GM18508 (cell line): ENCODE results near the gene A4GALT.
"Not testable (repeated sequence)": the region's sequence is repeated elsewhere in the genome, so short reads cannot be mapped to it uniquely, and the experiment has no call there.

Source experiments
- ATAC-seq: cut with Tn5 transposase; IDR thresholded peaks from one replicate; pipeline ENCODE4 v1.9.1; 2021; ENCODE audit warnings: moderate number of reproducible peaks; ENCODE audit not compliant: insufficient read depth, unreplicated experiment

Gene A4GALT

DNA sequence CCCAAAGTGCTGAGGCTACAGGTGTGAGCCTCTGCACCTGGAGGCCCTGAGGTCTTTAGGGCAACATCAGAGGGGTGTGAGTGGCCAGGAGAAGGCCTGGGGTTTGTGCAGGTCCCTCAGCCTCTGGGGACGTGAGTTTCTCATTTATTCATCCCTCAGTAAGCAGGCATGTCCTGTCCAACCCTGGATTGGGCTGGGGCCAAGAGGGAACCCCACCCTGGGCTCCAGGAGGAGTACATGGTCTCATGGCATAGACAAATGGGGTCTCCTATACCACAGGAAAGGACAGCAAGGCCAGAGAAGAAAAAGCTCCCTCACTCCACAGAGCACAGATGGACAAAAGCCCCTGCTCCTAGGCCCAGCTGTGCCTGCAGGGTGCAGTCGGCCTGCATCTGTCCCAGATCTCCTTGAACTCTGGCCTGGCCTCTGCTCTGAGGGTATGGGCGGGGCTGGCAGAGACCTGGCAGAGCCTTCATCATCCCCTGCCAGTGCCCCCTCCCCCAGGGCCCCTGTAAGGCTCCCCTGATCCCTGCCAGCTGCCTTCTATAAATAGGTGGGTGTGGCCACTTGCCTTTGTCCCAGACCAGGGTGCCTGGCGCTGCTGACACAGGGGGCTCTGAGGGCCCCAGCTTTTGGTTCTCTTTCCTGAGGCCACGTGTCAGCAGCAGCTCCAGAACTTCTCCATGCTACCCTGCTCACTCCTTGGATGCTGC lies 34.6 kb downstream of the A4GALT start:
- no peak for ATAC-seq

DNA sequence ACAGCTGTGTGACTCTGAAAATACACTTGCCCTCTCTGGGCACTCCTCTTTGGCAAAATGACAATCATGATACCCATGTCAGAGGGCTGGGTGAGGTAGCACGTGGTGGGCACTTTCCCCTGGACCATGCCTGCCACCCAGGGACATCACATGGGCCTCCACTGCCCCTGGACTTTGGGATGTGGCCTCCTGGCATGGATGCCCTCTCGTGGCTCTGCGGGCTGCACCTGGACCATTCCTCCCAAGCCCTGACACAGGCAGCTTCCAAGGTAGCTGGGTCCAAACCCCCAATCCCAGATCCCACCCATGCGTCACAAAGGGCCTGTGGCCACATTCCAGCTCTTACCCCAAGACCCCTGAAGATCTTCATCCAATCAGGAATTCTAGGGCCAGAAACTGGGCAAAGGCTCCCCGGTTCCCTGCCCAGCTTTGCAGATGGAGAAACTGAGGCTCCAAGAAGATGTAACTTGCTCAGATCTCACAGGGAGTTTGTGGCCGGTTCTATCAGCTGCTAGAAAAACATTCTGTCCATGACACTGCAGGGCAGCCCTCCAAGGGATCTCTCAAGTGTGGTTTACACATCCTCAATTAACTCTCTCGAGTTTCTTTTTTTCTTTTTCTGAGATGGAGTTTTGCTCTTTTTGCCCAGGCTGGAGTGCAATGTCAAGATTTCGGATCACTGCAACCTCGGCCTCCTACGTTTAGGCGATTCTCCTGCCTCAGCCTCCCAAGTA lies 36.0 kb downstream of the A4GALT start:
- no peak for ATAC-seq

DNA sequence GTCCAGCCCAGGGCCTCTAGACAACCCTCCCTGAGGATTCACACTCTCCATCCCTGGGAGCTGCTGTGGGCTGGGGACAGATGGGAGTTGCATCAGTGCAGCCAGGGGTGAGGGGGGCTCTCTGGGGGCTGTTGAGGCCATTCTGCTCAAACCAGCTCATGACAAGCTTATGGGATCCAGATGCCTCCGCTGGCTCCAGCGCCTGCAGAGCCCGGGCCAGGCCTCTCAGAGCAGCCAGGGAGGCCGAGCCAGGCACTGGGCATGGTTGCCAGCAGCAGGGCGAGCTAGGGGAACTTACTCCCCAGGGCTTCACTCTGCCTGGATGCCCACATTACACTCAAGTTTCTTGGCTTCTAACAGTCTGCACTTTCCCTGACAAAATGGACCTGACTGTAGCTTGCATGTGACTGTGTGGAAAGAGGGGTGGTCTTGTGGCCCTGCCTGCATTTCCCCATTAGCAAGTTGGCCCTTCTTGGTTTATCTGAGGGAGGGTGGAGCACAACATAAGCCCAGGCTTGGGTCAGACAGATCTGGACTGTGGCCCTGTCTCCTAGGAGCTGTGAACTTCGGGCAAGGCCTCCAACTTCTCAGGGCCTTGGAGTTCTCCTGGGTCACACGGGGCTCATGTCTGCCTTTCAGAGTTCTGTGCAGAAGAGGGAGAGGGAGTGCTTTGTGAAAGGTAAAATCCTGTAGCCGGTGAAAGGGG lies 36.9 kb downstream of the A4GALT start:
- ATAC-seq: no peak

DNA sequence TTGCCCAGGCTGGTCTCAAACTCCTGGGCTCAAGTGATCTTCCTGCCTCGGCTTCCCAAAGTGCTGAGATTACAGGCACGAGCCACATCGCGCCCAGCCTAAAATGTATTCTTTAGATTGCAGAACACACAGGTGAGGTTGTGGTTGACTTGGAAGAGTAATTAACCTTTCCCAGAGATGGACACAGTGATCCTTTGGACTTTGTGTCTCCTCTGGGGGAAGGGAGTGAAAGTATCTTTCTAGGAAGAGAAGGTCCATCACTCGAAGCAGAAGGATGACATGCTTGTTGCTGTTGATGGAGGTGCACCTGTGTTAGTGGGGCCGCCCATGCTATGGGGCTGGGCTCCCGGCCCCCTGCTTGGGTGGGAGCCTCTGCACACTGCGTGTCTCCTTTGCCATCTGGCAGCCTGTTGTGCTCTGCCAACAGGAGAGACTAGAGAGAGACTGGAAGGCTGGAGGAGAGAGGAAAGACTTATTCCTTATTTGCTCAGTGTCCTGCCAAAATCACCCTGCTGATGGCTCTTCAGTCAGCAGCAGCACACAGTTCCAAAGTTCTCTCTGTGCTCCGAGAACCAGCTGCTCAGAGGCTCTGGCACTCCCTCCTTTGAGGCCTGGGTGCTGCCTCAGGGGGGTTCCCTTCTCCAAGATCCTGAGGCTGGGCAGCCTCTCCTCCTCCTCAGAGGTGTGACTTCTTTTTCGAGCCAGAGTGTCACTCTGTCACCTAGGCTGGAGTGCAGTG lies 38.4 kb downstream of the A4GALT start:
- no peak for ATAC-seq

DNA sequence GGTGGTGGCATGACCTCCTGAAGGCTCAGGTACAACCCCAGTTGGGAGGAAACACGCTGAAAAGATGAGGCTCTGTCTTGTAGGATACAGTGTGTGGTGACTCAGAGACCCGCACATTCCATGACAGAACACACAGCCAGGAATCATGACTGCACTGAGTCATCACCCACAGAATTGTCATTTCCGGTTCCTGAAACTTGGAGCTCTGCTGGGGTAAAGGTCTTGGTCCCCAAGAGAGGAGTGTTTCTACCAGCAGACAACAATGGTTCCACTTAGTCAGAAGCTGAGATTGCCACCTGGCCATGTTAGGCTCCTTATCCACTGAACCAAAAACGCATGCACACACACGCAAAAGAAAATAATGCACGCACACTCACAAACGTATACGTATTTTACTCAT lies 40.0 kb downstream of the A4GALT start:
- ATAC-seq: no peak

DNA sequence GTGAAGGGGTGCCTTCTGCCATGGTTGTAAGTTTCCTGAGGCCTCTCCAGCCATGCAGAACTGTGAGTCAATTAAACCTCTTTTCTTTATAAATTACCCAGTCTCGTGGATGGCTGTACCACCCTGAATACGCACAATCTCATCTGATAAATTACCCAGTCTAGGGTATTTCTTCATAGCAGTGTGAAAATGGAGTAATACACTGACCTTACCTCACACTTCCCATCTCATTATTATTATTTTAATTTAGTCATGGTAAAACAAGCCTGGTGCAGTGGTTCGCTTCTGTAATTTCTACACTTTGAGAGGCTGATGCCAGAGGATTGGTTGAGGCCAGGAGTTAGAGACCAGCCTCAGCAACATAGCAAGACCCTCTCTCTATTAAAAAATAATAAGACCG lies 41.0 kb downstream of the A4GALT start:
- no peak for ATAC-seq

DNA sequence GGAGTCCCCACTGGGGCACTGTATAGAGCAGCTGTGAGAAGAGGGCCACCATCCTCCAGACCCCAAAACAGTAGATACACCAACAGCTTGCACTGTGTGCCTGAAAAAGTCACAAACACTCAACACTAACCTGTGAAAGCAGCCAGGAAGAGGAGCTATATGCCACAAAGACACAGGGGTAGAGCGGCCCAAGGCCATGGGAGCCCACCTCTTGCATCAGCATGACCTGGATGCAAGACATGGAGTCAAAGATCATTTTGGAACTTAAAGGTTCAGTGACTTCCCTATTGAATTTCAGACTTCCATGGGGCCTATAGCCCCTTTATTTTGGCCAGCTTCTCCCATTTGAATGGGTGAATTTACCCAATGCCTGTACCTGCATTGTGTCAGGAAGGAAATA lies 41.8 kb downstream of the A4GALT start:
- ATAC-seq: no peak

DNA sequence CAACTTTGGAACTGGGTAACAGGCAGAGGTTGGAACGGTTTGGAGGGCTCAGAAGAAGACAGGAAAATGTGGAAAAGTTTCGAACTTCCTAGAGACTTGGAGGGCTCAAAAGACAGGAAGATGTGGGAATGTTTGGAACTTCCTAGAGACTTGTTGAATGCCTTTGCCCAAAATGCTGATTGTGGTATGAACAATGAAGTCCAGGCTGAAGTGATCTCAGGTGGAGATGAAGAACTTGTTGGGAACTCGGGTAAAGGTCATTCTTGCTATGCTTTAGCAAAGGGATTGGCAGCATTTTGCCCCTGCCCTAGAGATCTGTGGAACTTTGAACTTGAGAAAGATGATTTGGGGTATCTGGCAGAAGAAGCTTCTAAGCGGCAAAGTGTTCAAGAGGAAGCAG lies 42.7 kb downstream of the A4GALT start:
- ATAC-seq: not testable (repeated sequence)

DNA sequence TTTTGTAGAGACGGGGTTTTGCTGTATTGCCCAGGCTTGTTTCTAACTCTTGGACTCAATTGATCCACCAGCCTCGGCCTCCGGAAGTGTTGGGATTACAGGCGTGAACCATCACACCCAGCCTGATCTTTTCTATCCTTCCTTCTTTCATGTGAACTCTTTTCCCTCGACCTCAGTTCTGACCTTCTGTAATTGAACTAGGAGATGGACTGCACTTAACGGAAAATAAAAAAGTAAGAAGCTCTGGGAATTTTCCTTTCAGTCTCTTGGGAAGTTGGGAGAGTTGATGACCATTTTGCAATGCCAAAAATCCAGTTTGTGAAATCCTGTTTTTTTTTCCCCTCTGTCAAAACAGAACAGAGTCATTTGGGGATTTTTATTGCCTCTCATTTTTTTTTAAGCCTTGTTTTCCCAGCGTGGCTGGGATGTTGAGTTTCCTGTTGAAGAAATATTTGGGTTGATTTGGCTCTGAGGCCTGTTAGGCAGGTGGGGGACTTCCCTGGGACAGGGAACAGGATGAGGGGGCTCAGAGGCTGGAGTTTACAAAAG lies 44.5 kb downstream of the A4GALT start:
- no peak for ATAC-seq

DNA sequence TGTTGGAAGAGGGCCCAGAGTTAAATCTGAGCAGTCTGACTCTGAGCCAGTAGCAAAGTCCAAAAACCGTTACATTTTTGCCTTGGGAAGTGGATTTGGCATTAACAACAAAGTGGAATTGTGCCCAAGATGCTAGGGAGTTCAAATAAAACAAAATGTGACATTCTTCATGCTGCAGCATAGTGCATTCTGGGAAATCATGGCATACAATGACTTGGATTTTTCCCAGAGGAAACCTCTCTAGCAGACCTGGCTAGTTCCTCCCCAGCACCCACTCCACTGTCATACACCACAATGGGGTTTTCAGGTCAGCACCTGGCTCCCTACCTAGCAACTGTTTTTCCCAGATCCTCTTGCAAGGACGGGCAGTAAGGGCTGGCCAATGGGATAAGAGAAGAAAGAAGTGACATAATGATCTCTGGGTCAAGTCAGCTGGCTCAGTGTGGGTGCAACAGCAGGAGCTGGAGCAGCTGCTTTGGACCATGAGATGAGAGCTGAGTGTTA lies 46.7 kb downstream of the A4GALT start:
- ATAC-seq: no peak

DNA sequence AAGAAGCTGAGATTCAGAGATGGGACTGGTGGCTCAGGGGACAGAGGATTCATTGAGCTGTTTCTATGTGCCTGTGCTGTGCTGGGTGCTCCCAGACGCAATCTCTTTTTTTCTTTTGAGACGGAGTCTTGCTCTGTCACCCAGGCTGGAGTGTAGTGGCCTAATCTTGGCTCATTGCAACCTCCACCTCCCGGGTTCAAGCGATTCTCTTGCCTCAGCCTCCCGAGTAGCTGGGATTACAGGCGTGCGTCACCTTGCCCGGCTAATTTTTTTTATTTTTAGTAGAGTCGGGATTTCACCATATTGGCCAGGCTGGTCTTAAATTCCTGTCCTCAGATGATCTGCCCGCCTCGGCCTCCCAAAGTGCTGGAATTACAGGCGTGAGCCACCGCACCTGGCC lies 47.6 kb downstream of the A4GALT start:
- ATAC-seq: not testable (repeated sequence)

DNA sequence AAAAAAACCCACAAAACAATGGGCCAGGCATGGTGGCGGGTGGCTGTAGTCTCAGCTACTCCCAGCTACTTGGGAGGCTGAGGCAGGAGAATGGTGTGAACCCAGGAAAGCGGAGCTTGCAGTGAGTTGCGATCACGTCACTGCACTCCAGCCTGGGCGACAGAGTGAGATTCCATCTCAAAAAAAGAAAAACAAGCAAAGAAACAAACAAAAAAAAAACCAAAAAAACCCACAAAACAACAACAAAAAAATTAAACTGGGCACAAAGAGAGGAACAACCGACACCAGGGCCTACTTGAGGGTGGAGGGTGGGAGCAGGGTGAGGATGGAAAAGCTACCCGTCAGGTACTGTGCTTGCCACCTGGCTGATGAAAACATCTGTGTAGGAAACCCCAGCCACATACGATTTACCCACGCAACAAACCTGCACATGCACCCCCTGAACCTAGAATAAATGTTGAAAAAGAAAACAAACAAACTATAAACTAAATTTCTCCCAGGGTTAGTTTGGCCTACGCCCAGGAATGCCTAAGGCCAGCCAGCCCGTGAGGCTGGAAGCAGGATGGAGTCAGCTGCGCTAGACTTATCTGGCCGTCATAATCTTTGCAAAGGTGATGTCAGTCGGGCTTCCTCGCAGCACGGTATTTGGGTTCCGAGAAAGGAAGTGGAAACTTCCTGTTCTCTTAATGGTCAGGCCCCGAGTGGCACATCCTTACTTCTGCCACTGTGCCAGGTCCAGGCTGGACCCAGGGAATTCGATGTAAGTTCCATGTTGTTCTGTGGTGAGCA lies 49.6 kb downstream of the A4GALT start:
- no peak for ATAC-seq

DNA sequence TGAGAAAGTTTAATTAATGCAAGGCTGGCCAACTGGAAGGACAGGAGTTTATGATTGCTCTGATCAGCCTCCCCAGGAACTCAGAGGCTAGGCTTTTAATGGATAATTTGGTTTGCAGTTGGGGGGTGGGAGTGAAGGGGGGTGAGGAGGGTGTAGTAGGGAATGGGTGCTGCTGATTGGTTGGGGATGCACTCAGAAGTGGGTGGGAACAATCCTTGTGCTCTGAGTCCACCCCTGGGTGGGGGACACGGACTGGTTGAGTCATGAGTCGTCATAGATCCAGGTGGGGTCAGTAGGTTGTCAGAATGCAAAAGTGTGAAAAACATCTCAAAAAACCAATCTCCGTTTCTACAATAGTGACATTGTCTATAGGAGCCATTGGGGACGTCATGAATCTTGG lies 50.6 kb downstream of the A4GALT start:
- no peak for ATAC-seq

DNA sequence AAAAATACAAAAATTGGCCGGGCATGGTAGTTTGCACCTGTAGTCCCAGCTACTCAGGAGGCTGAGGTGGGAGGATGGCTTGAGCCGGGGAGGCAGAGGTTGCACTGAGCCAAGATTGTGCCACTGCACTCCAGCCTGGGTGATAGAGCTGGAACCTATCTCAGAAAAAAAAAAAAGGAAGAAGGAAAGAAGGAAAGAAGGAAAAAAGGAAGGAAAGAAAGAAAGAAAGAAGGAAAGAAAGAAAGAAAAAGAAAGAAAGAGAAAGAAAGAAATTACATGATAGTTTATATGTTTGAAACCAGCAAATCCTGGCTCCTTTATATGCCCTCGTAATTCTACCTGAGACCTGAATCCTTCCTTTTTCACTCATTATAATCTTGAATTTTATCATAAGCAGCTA lies 54.3 kb downstream of the A4GALT start:
- not testable (repeated sequence) for ATAC-seq

DNA sequence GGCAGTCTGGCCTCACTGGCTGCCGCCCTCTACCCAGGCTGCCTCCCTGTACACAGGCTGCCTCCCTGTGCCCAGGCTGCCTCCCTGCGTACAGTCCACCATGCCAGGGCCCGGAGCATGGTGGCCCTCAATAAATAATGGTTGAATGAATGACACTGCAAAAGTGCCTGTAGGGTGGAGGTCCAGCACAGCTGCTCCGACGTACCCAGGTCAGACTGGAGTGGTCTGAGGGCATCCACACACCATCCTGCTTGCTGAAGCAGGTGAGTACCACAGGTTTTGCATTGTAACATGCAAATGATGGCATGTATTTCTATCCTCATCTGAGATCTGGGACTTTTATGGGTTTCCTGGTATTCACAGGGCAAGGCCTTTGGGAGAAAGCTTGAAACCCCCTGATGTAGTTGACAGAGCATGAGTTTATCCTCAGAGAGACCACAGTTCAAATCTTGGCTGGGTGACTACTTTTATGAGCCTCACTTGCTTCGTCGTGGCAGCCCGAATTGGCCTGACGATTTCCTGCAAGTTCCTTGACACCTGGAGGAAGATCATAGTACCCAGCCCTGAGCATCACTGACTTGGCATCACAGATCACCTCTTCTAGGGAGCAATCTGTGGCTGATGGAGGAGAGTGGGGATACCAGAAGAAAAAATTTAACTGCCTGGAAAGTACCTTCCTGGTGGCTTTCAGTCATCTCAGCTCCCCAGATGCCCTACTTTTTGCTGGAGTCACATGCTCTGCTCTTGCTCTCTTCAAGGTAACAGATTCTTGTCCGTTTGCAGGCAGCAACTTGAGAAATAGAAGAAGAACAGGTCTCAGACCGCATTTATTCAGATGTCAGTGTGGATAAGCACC lies 55.5 kb downstream of the A4GALT start:
- no peak for ATAC-seq

DNA sequence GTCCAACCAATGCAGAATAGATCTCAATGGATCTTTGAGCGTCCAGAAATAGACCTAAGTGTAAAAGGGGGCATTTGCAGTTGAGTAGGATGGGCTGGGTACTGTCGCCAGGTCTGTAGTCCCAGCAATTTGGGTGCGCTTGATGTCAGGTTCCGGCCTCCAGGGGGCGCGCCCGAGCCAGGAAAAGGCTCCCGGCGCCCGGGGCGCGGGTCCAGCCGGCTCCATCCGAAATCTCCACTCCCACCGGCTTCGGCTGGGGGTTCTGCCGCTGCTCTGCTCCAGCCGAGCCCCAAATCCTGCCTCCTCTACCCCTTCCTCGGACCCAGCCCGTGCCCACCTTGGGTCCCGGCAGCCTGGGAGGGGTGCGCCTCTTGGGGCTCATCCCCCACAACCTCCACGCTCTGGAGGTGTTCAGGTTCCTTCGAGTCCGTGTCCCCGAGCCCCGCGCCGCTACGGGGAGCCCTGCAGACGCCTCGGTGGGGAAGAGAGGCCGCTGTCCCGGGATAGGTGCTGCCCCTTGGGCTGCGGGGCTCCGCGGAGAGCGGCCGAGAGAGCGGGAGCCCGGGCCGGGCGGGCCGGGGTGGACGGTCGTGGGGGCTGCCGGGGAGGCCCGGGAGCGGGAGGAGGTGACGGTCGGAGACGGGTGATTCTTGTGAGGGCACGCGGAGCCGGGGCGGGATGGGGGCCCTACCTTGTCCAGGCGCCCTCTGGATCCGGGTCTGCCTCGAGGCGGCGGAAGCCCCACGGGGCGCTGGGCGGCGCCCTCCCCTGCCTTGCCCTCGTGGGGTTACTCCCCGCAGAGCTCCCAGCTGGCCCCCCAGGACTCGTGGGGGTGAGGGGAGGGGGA lies 58.5 kb downstream of the A4GALT start:
- no peak for ATAC-seq

DNA sequence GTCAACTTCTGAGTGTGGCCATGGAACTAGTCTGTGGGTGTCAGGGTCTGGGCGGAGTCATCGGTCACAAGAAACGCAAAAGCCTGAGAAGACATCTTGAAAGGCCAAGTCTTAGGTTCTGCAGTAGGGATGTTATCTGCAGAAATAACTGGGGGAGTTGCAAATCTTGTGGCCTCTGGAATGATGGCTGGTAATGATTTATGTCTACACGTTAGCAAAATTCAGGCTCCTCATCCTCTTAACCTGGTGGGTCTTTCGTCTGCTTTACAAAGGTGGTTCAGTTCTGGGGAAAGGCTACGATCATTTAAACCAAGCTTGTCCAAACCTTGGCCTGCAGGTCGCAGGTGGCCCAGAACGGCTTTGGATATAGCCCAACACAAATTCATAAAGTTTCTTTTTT lies 64.1 kb downstream of the A4GALT start:
- ATAC-seq: no peak

DNA sequence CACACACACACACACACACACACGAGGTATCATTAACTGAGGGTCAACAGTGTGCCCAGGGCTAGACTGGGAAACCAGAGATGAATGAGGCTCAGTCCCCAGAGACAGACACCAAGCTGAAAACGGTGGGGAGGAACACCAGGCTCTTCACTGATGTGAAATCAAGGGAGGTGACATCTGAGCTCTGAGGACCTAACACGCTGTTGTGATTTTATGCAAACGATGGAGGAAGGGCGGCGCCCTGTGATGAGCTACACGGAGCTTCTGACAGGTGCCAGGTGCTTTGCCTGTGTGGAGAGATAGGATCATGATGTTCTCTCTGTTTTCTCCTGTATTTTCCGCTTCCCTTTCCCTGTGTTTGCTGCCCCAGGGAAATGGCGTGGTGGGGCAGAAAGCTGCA lies 65.0 kb downstream of the A4GALT start:
- ATAC-seq: no peak
